ENCODE results near the gene RAB37.

Gene RAB37

DNA sequence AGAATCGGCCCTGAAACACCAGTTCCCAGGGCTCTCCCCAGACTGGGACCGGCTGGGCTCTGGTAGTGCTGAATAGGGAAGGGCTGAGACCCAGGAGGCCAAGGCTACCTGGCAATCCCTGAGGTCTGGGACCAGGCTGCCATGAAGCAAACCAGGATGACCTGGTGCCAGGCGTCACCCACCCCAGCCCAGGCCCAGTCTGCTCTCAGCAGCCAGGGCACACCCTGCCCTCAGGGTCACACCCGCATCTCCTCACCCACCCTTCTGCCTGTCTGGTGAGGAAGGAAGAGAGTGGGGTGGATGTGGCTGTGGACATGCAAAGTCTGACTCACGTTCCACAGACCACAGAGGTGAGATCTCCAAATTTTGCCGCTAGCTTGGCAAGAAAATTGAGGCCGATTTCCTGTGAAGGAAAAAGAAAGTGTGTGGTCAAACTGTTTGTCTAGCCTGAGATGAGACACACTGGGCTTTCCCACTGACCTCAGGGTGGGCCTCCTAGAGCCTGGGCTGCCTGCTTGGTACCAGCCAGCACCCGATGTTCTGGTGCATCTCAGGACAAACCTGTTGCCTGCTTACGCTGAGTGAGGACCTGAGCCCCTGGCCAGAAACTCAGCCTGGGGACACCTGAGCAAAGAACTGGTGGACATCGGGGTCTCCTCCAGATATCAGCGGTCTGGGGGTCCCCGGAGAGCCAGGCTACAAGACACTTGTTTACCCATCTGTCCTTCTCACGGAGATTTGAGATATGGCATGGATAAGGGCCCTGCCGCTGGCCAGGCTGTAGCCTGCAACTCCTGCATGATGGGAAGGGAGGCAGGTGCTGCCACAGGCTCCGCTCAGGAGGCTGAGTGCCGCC is 6.3 kb upstream of the RAB37 start:
- H3K4me3 ChIP-seq (ENCODE audit: low read depth, low read length), result no peak overlapping the region
- no peak for DNase-seq (ENCODE audit: low read depth)
- TF ChIP-seq, protein P1, sequence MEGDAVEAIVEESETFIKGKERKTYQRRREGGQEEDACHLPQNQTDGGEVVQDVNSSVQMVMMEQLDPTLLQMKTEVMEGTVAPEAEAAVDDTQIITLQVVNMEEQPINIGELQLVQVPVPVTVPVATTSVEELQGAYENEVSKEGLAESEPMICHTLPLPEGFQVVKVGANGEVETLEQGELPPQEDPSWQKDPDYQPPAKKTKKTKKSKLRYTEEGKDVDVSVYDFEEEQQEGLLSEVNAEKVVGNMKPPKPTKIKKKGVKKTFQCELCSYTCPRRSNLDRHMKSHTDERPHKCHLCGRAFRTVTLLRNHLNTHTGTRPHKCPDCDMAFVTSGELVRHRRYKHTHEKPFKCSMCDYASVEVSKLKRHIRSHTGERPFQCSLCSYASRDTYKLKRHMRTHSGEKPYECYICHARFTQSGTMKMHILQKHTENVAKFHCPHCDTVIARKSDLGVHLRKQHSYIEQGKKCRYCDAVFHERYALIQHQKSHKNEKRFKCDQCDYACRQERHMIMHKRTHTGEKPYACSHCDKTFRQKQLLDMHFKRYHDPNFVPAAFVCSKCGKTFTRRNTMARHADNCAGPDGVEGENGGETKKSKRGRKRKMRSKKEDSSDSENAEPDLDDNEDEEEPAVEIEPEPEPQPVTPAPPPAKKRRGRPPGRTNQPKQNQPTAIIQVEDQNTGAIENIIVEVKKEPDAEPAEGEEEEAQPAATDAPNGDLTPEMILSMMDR (IDR thresholded peaks at IDR 0.05; ENCODE audit: low read depth, low read length, missing control alignments), result no peak

DNA sequence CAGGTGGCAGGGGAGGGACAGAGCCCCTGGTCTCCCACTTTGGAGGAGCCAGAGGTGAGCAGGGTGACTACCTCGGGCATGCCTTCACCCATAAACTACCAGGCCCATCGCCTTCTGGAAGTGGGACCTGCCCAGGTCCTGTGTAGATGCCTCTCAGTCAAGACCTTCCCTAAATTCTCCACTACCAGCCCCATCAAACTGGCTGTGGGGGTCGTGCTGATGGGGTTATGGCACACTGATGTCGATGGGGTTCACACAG is 5.8 kb upstream of the RAB37 start:
- TF ChIP-seq, protein P1 (IDR thresholded peaks at IDR 0.05; ENCODE audit: low read depth, low read length, missing control alignments), result no peak
- no peak for DNase-seq (ENCODE audit: low read depth)
- no peak overlapping the region for H3K4me3 ChIP-seq (ENCODE audit: low read depth, low read length)

DNA sequence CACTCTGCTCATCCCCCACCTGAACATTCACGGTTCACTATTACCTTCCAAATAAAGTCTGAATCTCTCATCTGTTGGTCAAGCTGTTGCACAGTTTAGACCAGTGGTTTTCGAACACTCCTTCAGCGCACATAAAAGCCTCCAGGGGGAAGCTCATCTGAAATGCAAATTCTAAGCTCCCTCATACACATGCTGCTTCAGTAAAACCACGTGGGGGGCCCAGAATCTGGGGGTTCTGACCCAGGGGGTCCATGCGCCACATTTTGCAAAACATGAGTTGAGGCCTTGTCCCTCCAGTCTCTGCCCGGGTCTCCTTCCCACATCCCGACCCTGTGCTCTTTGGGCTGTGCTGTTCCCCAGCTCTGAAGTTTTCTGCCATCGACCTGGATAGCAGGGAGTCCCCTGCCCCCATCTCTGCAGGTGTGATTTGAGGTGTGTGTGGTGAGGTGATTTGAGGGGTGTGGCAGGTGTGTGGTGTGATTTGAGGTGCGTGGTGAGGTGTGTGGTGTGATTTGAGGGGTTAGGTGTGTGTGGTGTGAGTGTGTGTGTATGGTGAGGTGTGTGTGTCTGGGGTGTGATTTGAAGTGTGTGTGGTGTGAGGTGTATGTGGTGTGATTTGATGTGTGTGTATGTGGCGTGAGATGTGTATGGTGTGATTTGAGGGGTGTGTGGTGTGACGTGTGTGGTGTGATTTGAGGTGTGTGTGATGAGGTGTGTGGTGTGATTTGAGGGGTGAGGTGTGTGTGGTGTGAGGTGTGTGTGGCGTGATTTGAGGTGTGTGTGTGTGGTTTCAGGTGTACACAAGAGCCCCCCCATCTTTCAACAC is 4.8 kb upstream of the RAB37 start:
- TF ChIP-seq, protein P1 (IDR thresholded peaks at IDR 0.05; ENCODE audit: low read depth, low read length, missing control alignments), result no peak
- no peak for DNase-seq (ENCODE audit: low read depth)
- H3K4me3 ChIP-seq (ENCODE audit: low read depth, low read length), result no peak overlapping the region

DNA sequence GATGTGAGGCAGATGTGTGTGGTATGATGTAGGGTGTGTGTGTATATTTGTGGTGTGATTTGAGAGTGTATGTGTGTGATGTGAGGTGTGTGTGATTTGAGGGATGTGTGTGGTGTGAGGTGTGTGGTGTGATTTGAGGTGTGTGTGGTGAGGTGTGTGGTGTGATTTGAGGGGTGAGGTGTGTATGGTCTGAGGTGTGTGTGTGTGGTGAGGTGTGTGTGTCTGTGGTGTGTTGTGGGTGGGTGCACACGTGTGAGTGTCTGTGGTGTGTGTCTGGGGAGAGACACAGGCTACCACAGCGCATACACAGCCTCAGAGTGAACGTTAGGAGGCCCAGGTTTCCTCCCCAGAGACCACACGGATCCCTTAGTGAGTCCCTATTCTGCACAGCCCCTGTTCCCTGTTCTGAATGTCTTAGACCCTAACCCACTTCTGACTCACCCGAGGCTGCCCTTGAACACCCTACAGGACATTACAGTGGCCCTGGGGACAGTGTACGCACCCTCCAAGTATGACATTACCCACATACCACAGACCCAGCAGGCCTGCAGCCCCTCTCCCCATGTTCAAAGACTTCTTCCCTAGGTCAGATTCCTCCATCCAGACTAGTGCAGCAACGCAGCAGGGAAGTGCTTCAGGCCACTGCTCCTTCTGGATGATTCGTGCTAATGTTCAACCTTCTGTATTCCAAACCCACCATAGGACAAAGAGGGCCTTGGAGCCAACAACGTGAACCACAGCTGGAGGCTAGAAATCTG is 3.5 kb upstream of the RAB37 start:
- DNase-seq (ENCODE audit: low read depth), result no peak
- TF ChIP-seq, protein P1 (IDR thresholded peaks at IDR 0.05; ENCODE audit: low read depth, low read length, missing control alignments), result no peak
- no peak overlapping the region for H3K4me3 ChIP-seq (ENCODE audit: low read depth, low read length)

DNA sequence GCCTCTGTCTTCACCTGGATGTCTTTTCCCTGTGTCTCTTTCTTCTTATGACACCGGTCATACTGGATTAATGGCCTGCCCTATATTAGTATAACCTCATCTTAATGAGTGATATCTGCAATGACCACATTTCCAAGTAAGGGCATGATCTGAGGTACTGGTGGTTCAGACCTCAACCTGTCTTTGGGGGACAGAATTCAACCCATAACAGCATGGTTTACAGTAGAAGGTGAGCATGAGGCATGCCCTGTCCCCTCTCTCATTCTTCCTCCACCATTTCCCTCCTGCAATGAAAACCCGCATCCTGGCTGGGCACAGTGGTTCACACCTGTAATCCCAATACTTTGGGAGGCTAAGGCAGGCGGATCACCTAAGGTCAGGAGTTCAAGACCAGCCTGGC is 2.8 kb upstream of the RAB37 start:
- no peak for DNase-seq (ENCODE audit: low read depth)
- TF ChIP-seq, protein P1 (IDR thresholded peaks at IDR 0.05; ENCODE audit: low read depth, low read length, missing control alignments), result no peak
- H3K4me3 ChIP-seq (ENCODE audit: low read depth, low read length), result no peak overlapping the region

DNA sequence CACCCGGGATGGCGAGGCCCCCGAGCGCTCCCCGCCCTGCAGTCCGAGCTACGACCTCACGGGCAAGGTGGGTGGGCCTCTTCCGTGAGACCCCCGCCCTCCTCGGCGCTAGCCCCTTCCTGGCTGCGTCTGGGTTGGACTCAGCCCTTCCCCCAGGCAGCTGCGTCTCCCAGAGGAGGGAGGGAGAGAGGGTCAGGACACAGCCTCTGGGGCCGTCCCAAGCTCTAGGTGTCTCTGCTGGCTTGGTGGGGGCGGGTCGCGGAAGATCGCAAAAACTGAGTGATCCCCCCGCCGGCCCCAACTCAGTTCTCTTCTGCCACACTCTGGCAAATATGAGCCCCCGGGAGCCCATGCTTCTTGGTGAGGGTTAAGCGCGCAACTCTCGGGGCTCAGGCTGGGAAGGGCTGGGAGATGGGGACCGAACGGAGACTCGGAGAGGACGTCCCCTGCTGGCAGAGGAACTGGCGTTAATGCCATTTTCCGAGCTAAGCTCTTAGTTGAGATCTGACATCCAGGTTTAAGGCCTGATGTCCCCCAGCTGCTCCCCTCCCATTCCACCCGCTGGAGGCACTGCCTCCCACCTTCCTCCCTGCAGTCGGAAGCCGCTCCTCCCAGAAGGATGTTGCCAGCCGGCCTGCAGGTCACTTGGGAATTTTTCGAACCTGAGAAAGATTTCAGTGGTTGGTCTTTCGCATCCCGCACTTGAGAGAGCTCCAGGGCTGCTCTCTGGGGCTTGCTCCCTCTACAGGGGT is 419 bp downstream of the RAB37 start:
- no peak for DNase-seq (ENCODE audit: low read depth)
- TF ChIP-seq, protein P1 (IDR thresholded peaks at IDR 0.05; ENCODE audit: low read depth, low read length, missing control alignments), result peak; percentile 79
- H3K4me3 ChIP-seq (ENCODE audit: low read depth, low read length), result peak overlapping the region; percentile 51
